Dermis blood vessel endothelial cell (primary cell): ENCODE data around the gene PCDHGC5. TPM values are rescaled to one million over a fixed set of nuclear protein-coding genes. Genes with fewer than 3 reads are reported as not detected.

Experiments used
- DNase-seq: peaks from one replicate; pipeline ENCODE4 v3.0.0; 2010
- total RNA-seq: library from RNA; depleted of rRNA; stranded (reverse); fragments of >200 nt; gene quantifications from 2 replicates; pipeline ENCODE4 v1.2.3, GENCODE V29; 2014

Gene PCDHGC5
- total RNA-seq, 1 donor from 2014 or later: 1.5 TPM

DNA sequence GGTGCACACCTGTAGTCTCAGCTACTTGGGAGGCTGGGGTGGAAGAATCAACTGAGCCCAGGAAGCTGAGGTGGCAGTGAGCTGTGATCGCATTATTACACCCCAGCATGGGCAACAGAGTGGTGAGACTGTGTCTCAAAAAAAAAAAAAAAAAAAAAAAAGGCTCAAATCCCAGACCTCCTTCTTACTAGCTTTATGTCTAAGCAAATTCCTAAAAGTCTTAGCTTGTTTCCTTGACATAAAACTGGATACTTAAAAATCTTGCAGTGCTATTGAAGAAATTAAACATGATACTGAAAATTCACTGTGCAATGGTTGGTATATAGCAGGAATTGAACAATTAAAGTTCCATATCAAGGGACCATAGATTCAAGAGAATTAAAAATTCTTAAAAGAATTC, 45.0 kb downstream of the PCDHGC5 start:
- no peak for DNase-seq

DNA sequence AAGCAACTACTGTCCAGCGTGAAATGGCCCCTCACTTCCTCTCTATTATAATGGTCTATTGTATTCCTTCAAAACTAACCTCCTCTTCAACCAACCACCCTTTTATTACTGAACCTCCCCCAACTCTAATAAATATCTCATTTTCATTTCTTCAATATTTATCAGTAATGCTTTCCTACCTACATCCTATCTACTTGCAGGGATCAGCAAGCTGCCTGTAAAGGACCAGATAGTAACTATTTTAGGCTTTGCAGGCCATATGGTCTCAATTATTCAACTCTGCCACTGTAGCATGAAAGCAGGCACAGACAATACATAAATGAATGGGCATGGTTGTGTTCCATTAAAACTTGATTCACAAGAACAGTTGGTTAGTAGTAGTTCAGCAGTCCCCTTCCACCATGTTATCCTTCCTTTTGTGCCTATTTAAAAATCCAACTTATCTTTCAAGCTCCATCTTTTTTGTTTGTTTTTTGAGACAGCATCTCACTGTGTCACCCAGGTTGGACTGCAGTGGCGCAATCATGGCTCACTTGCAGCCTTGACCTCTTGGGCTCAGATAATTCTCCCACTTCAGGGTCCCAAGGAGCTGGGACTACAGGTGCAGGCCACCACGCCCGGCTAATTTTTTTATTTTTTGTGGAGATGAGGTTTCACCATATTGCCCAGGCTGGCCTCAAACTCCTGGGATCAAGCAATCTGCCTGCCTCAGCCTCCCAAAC, 45.8 kb downstream of the PCDHGC5 start:
- DNase-seq: no peak

Other genes starting within 250 kb of the PCDHGC5 start
- 0.65 and 1.0 TPM in 2 replicates for gene PCDHB15, start 243.7 kb upstream of the PCDHGC5 start, total RNA-seq
- gene SLC25A2, start 185.0 kb upstream of the PCDHGC5 start, total RNA-seq: 0.09 and 0.34 TPM in 2 replicates
- 60.6 and 78.3 TPM in 2 replicates for gene TAF7, start 168.3 kb upstream of the PCDHGC5 start, total RNA-seq
- gene PCDHGA1, start 158.6 kb upstream of the PCDHGC5 start, total RNA-seq: 0.33 and 0.34 TPM in 2 replicates
- gene PCDHGA2, start 150.3 kb upstream of the PCDHGC5 start, total RNA-seq: 1.4 TPM in 2 replicates
- 0.70 and 1.2 TPM in 2 replicates for gene PCDHGA3, start 145.3 kb upstream of the PCDHGC5 start, total RNA-seq
- 1.4 and 1.5 TPM in 2 replicates for gene PCDHGB1, start 139.0 kb upstream of the PCDHGC5 start, total RNA-seq
- gene PCDHGA4, start 134.1 kb upstream of the PCDHGC5 start, total RNA-seq: 2.2 and 3.4 TPM in 2 replicates
- gene PCDHGB2, start 129.1 kb upstream of the PCDHGC5 start, total RNA-seq: 0.51 and 1.7 TPM in 2 replicates
- gene PCDHGA5, start 124.9 kb upstream of the PCDHGC5 start, total RNA-seq: 0.74 and 0.85 TPM in 2 replicates
- gene PCDHGB3, start 118.8 kb upstream of the PCDHGC5 start, total RNA-seq: 3.6 and 3.7 TPM in 2 replicates
- gene PCDHGA6, start 115.2 kb upstream of the PCDHGC5 start, total RNA-seq: 2.2 TPM in 2 replicates
- gene PCDHGA7, start 106.3 kb upstream of the PCDHGC5 start, total RNA-seq: 1.0 and 1.3 TPM in 2 replicates
- 11.3 and 14.5 TPM in 2 replicates for gene PCDHGB4, start 101.4 kb upstream of the PCDHGC5 start, total RNA-seq
- 0.74 and 1.4 TPM in 2 replicates for gene PCDHGA8, start 96.4 kb upstream of the PCDHGC5 start, total RNA-seq
- 11.9 and 16.7 TPM in 2 replicates for gene PCDHGB5, start 91.1 kb upstream of the PCDHGC5 start, total RNA-seq
- 2.9 and 3.6 TPM in 2 replicates for gene PCDHGA9, start 86.3 kb upstream of the PCDHGC5 start, total RNA-seq
- gene PCDHGB6, start 81.1 kb upstream of the PCDHGC5 start, total RNA-seq: 2.9 and 3.7 TPM in 2 replicates
- 4.7 and 6.0 TPM in 2 replicates for gene PCDHGA10, start 76.1 kb upstream of the PCDHGC5 start, total RNA-seq
- 10.2 and 11.9 TPM in 2 replicates for gene PCDHGB7, start 71.4 kb upstream of the PCDHGC5 start, total RNA-seq
- gene PCDHGA11, start 68.0 kb upstream of the PCDHGC5 start, total RNA-seq: 6.8 and 10.6 TPM in 2 replicates
- 4.1 and 4.6 TPM in 2 replicates for gene PCDHGA12, start 58.6 kb upstream of the PCDHGC5 start, total RNA-seq
- 19.4 and 25.1 TPM in 2 replicates for gene PCDHGC3, start 13.1 kb upstream of the PCDHGC5 start, total RNA-seq
- gene PCDHGC4, start 4.1 kb upstream of the PCDHGC5 start, total RNA-seq: 1.2 and 1.5 TPM in 2 replicates
- 42.2 and 91.9 TPM in 2 replicates for gene DIAPH1, start 129.9 kb downstream of the PCDHGC5 start, total RNA-seq
- 43.7 and 45.0 TPM in 2 replicates for gene HDAC3, start 147.8 kb downstream of the PCDHGC5 start, total RNA-seq
- 3.9 and 9.9 TPM in 2 replicates for gene RELL2, start 147.9 kb downstream of the PCDHGC5 start, total RNA-seq
- gene FCHSD1, start 162.3 kb downstream of the PCDHGC5 start, total RNA-seq: 20.9 and 24.0 TPM in 2 replicates
- gene ARAP3, start 193.1 kb downstream of the PCDHGC5 start, total RNA-seq: 46.1 and 65.8 TPM in 2 replicates